Caco-2 (cell line): ENCODE measurements around the gene PNLDC1. TPM values are rescaled to one million over a fixed set of nuclear protein-coding genes. Genes with fewer than 3 reads are reported as not detected.
"Not testable (repeated sequence)": the region's sequence is repeated elsewhere in the genome, so short reads cannot be mapped to it uniquely, and the experiment has no call there.

Experiments
- BruUV-seq: library from RNA; stranded (reverse); fragments of 400-500 nt; replicated peaks from 2 replicates; lab custom pipeline; 2021; lab: Mats Ljungman, UMichigan
- CTCF ChIA-PET: fragments of 300-600 bp; sonication (Branson Sonifier 250); formaldehyde crosslinking; loops from one replicate; lab custom pipeline; 2022; ENCODE audit warnings: antibody characterized with exemption; lab: Charles Lee
- POLR2A ChIA-PET: fragments of 300-600 bp; sonication (Branson Sonifier 250); formaldehyde crosslinking; loops from one replicate; lab custom pipeline; 2022; ENCODE audit warnings: antibody characterized with exemption; lab: Charles Lee
- DNase-seq, 2 experiments: peaks; one replicate each; pipeline versions ENCODE4 v3.0.0 to v3.0.0-alpha.2; 2020 to 2022
- H3K27me3 ChIP-seq: replicated peaks from 2 replicates; pipeline ENCODE4 v1.6.0; 2011; ENCODE audit warnings: low read length; ENCODE audit not compliant: control insufficient read depth, insufficient read depth
- H3K36me3 ChIP-seq: 2 replicates; pipeline ENCODE4 v1.5.1; 2011; ENCODE audit warnings: low read length; ENCODE audit not compliant: control insufficient read depth, insufficient read depth
- H3K4me1 ChIP-seq: fragments of 250-450 bp; sonication (Bioruptor Pico); 2 replicates; pipeline ENCODE4 v1.5.1; 2020; ENCODE audit warnings: mild to moderate bottlenecking
- H3K4me3 ChIP-seq: 2 replicates; pipeline ENCODE4 v1.5.1; 2011; ENCODE audit warnings: low read depth, mild to moderate bottlenecking, control low read depth, low read length
- H3K9me3 ChIP-seq: fragments of 250-450 bp; sonication (Bioruptor Pico); 2 replicates; pipeline ENCODE4 v1.5.1; 2020; ENCODE audit warnings: mild to moderate bottlenecking, moderate library complexity
- H3K27ac Mint-ChIP-seq: one replicate; pipeline ENCODE4 v1.8.0; 2022; ENCODE audit warnings: mixed read lengths; ENCODE audit not compliant: unreplicated experiment
- H3K27me3 Mint-ChIP-seq: one replicate; pipeline ENCODE4 v1.8.0; 2022; ENCODE audit warnings: mixed read lengths; ENCODE audit not compliant: insufficient read depth, unreplicated experiment
- H3K36me3 Mint-ChIP-seq: one replicate; pipeline ENCODE4 v1.8.0; 2022; ENCODE audit warnings: mild to moderate bottlenecking, mixed read lengths; ENCODE audit not compliant: insufficient read depth, unreplicated experiment
- H3K4me1 Mint-ChIP-seq: one replicate; pipeline ENCODE4 v1.8.0; 2022; ENCODE audit warnings: low read depth, mixed read lengths; ENCODE audit not compliant: unreplicated experiment
- H3K4me3 Mint-ChIP-seq: one replicate; pipeline ENCODE4 v1.8.0; 2022; ENCODE audit warnings: mild to moderate bottlenecking, moderate library complexity, mixed read lengths; ENCODE audit not compliant: unreplicated experiment
- H3K9me3 Mint-ChIP-seq: one replicate; pipeline ENCODE4 v1.8.0; 2022; ENCODE audit warnings: mixed read lengths; ENCODE audit not compliant: unreplicated experiment
- intact Hi-C: fragments of 100-400 bp; cut with micrococcal nuclease; formaldehyde crosslinking; loops from one replicate; pipeline ENCODE4 v1.10.0; 2022; ENCODE audit not compliant: unreplicated experiment
- total RNA-seq: library from RNA; stranded (reverse); gene quantifications from 2 replicates; pipeline ENCODE4 v1.2.3, GENCODE V29; 2022
- TF ChIP-seq, protein P1 (sequence below), 2 experiments: fragments of 200-600 bp in 1 of 2; IDR thresholded peaks; 1 replicate in 1 of 2; 2 replicates in 1 of 2; pipeline versions ENCODE4 v1.5.1 to v1.8.0; 2011 to 2022; ENCODE audit warnings: antibody characterized with exemption in 1 of 2, control low read depth in 1 of 2, inconsistent platforms in 1 of 2, low read depth in 1 of 2, low read length in 1 of 2, mild to moderate bottlenecking in 1 of 2, moderate library complexity in 1 of 2; ENCODE audit not compliant: insufficient read depth in 1 of 2, severe bottlenecking in 1 of 2, unreplicated experiment in 1 of 2

PNLDC1 gene
- total RNA-seq, 1 experiment from 2014 or later, result 0.32 TPM

- no peaks in the 10 kb centered on the region for H3K27me3 ChIP-seq
- Mint-ChIP-seq H3K4me3 (no peak overlapping the region), H3K4me1 (peaks cover 21% of the 10 kb centered on the region), H3K27ac (peak overlapping the region; percentile 71), H3K9me3 (no peaks in the 10 kb centered on the region), H3K27me3 (no peaks in the 10 kb centered on the region), H3K36me3 (peaks cover 10% of the 10 kb centered on the region)
- no peak overlapping the region for H3K4me3 ChIP-seq
- no TSS peak for BruUV-seq
- POLR2A ChIA-PET, result interaction anchor here (0.6 kb wide), 1 partner anchor 243 kb away, joined by 7 read pairs; no protein-coding TSS in a partner anchor
- no peaks in the 10 kb centered on the region for H3K9me3 ChIP-seq
- intact Hi-C loops, result loop anchor here (5.0 kb wide), 2 partner anchors 43 to 98 kb away; no protein-coding TSS in a partner anchor
- no peak for DNase-seq
- peaks cover 42% of the 10 kb centered on the region for H3K4me1 ChIP-seq
- TF ChIP-seq, protein P1, sequence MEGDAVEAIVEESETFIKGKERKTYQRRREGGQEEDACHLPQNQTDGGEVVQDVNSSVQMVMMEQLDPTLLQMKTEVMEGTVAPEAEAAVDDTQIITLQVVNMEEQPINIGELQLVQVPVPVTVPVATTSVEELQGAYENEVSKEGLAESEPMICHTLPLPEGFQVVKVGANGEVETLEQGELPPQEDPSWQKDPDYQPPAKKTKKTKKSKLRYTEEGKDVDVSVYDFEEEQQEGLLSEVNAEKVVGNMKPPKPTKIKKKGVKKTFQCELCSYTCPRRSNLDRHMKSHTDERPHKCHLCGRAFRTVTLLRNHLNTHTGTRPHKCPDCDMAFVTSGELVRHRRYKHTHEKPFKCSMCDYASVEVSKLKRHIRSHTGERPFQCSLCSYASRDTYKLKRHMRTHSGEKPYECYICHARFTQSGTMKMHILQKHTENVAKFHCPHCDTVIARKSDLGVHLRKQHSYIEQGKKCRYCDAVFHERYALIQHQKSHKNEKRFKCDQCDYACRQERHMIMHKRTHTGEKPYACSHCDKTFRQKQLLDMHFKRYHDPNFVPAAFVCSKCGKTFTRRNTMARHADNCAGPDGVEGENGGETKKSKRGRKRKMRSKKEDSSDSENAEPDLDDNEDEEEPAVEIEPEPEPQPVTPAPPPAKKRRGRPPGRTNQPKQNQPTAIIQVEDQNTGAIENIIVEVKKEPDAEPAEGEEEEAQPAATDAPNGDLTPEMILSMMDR (IDR thresholded peaks at IDR 0.05; ENCODE audit: insufficient read depth in 1 of 2, low read depth in 1 of 2, low read length in 1 of 2, severe bottlenecking in 1 of 2, unreplicated experiment in 1 of 2), result no peak
- no peaks in the 10 kb centered on the region for H3K36me3 ChIP-seq
- CTCF ChIA-PET, result interaction anchor here (0.7 kb wide), 1 partner anchor 1194 kb away, joined by 3 read pairs; no protein-coding TSS in a partner anchor
These were observed 9.1 kb downstream of the PNLDC1 start for GRCh38 chr6:159809149-159809548.

GRCh38 chr6:159813781-159814180 lies 13.7 kb downstream of the PNLDC1 start:
- BruUV-seq, result no TSS peak
- H3K4me1 Mint-ChIP-seq, result peaks cover 15% of the 10 kb centered on the region
- no peak overlapping the region for H3K4me3 Mint-ChIP-seq
- Histone ChIP-seq H3K27me3 (no peaks in the 10 kb centered on the region), H3K9me3 (no peaks in the 10 kb centered on the region), H3K4me1 (peaks cover 3% of the 10 kb centered on the region; the same call in 1 of the 2 replicates), H3K4me3 (no peak overlapping the region), H3K36me3 (no peaks in the 10 kb centered on the region)
- intact Hi-C loops, result no loop called here
- H3K9me3 Mint-ChIP-seq, result no peaks in the 10 kb centered on the region
- no peaks in the 10 kb centered on the region for H3K36me3 Mint-ChIP-seq
- no peak overlapping the region for H3K27ac Mint-ChIP-seq
- DNase-seq, result no peak
- TF ChIP-seq, protein P1 (IDR thresholded peaks at IDR 0.05; ENCODE audit: insufficient read depth in 1 of 2, low read depth in 1 of 2, low read length in 1 of 2, severe bottlenecking in 1 of 2, unreplicated experiment in 1 of 2), result no peak
- H3K27me3 Mint-ChIP-seq, result no peaks in the 10 kb centered on the region
- POLR2A ChIA-PET, result no interaction called here
- CTCF ChIA-PET, result interaction anchor here (0.5 kb wide), 1 partner anchor 73 kb away, joined by 4 read pairs; no protein-coding TSS in a partner anchor

DNA sequence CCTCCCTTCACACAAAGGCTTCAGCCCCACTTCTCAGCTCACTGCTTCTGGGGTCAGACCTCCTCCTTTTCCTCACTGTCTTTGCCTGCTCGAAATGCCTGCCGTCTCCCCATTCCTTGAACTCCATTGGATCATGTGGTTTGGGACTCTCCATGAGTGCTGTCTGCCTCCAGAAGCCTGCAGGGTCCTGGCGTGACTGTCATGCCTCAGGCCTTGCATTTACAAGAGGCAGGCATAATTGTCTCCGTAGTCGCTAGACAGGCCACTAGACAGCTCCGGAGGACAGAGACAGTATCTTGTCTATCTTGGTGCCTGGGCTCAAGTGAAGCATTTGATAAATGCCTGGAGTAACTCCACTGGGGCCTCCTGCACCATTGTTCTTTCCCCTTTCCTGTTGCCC lies 15.3 kb downstream of the PNLDC1 start:
- TF ChIP-seq, protein P1 (IDR thresholded peaks at IDR 0.05; ENCODE audit: insufficient read depth in 1 of 2, low read depth in 1 of 2, low read length in 1 of 2, severe bottlenecking in 1 of 2, unreplicated experiment in 1 of 2), result no peak
- Histone ChIP-seq H3K4me1 (no peaks in the 10 kb centered on the region), H3K36me3 (no peaks in the 10 kb centered on the region), H3K4me3 (no peak overlapping the region), H3K27me3 (no peaks in the 10 kb centered on the region), H3K9me3 (no peaks in the 10 kb centered on the region)
- Mint-ChIP-seq H3K36me3 (no peaks in the 10 kb centered on the region), H3K9me3 (no peaks in the 10 kb centered on the region), H3K4me1 (peaks cover 7% of the 10 kb centered on the region), H3K27ac (no peak overlapping the region), H3K4me3 (no peak overlapping the region), H3K27me3 (no peaks in the 10 kb centered on the region)
- CTCF ChIA-PET, result no interaction called here
- BruUV-seq, result no TSS peak
- intact Hi-C loops, result no loop called here
- POLR2A ChIA-PET, result interaction anchor here (0.6 kb wide), 1 partner anchor 46 kb away, joined by 5 read pairs; no protein-coding TSS in a partner anchor
- no peak for DNase-seq

- H3K27me3 Mint-ChIP-seq, H3K4me1 ChIP-seq, BruUV-seq, H3K36me3 ChIP-seq, H3K4me3 ChIP-seq, DNase-seq, H3K9me3 Mint-ChIP-seq, H3K9me3 ChIP-seq, CTCF ChIA-PET, H3K4me3 Mint-ChIP-seq, H3K27ac Mint-ChIP-seq, H3K4me1 Mint-ChIP-seq, POLR2A ChIA-PET, H3K36me3 Mint-ChIP-seq, H3K27me3 ChIP-seq, intact Hi-C loops: not testable (repeated sequence)
These were observed 16.7 kb downstream of the PNLDC1 start for GRCh38 chr6:159816775-159817174.
